RWPE2 (cell line): ENCODE data around the gene DNAJC28.

Experiments used
- ATAC-seq: fragments of 200-7000 bp; cut with Tn5 transposase; 3 replicates; pipeline ENCODE4 v1.9.1; 2021; ENCODE audit warnings: low read depth
- DNase-seq: peaks from one replicate; pipeline ENCODE4 v3.0.0-alpha.2; 2020; ENCODE audit warnings: low spot score
- H3K27ac ChIP-seq: fragments of 450-650 bp; 2 replicates; pipeline ENCODE4 v1.5.1; 2017; ENCODE audit warnings: mild to moderate bottlenecking; ENCODE audit not compliant: poor library complexity, severe bottlenecking
- H3K27me3 ChIP-seq: fragments of 250-450 bp; sonication (Bioruptor Pico); 2 replicates; pipeline ENCODE4 v1.5.1; 2021; ENCODE audit warnings: mild to moderate bottlenecking, moderate library complexity; ENCODE audit not compliant: insufficient read depth, poor library complexity, severe bottlenecking
- H3K36me3 ChIP-seq: fragments of 250-450 bp; sonication (Bioruptor Pico); 2 replicates; pipeline ENCODE4 v1.5.1; 2020; ENCODE audit warnings: low read depth, mild to moderate bottlenecking, moderate library complexity
- H3K4me1 ChIP-seq: fragments of 250-450 bp; sonication (Bioruptor Pico); 2 replicates; pipeline ENCODE4 v1.5.1; 2021; ENCODE audit warnings: mild to moderate bottlenecking, moderate library complexity; ENCODE audit not compliant: insufficient read depth, poor library complexity, severe bottlenecking
- H3K4me3 ChIP-seq: fragments of 250-450 bp; sonication (Bioruptor Pico); 2 replicates; pipeline ENCODE4 v1.5.1; 2021; ENCODE audit warnings: mild to moderate bottlenecking, moderate library complexity; ENCODE audit not compliant: severe bottlenecking
- H3K9me3 ChIP-seq: fragments of 250-450 bp; sonication (Bioruptor Pico); 2 replicates; pipeline ENCODE4 v1.5.1; 2021; ENCODE audit warnings: mild to moderate bottlenecking, moderate library complexity; ENCODE audit not compliant: severe bottlenecking
- TF ChIP-seq, protein P1 (sequence below): fragments of 450-650 bp; IDR thresholded peaks from one replicate; pipeline ENCODE4 v1.5.1; 2017; ENCODE audit warnings: mild to moderate bottlenecking, moderate library complexity; ENCODE audit not compliant: poor library complexity, severe bottlenecking

Gene DNAJC28

DNA sequence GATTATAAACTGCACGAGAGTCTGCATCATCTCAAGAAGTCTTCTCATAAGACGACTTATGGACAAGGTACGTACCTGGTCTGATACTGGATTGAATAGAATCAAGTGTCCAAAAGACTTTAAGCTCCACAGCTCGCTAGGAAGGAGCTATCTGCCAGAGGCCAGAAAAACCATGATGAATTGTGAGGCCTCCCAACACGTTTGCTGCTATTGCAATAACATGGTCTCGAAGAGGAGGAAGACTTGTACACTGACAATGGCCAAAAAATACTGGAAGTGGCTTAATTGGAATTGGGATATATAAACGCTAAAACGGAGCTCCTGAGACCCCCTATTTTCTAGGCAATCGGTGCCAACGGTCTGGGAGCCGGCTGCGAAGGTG lies 534 bp downstream of the DNAJC28 start:
- TF ChIP-seq, protein P1, sequence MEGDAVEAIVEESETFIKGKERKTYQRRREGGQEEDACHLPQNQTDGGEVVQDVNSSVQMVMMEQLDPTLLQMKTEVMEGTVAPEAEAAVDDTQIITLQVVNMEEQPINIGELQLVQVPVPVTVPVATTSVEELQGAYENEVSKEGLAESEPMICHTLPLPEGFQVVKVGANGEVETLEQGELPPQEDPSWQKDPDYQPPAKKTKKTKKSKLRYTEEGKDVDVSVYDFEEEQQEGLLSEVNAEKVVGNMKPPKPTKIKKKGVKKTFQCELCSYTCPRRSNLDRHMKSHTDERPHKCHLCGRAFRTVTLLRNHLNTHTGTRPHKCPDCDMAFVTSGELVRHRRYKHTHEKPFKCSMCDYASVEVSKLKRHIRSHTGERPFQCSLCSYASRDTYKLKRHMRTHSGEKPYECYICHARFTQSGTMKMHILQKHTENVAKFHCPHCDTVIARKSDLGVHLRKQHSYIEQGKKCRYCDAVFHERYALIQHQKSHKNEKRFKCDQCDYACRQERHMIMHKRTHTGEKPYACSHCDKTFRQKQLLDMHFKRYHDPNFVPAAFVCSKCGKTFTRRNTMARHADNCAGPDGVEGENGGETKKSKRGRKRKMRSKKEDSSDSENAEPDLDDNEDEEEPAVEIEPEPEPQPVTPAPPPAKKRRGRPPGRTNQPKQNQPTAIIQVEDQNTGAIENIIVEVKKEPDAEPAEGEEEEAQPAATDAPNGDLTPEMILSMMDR = no peak
- no peak for DNase-seq
- no peak overlapping the region for H3K27ac ChIP-seq

DNA sequence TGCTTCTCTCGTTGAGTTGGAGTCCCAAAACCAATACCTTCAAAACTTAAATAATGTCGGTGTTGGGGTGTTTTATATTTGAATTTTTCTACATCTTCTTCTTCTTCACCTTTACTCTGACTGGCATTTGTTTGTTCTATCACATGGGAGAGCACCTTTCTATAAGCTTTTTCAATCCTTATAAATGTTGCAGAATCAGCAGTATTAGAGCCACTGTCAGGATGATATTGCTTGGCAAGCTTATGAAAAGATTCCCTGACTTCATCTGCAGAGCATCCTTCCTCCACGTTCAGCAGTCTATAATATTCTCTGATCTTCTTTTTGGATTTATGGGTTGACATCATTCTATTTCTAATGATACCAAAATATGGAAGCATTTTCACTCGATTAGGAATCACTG lies 2.6 kb downstream of the DNAJC28 start:
- no peaks in the 10 kb centered on the region for H3K27me3 ChIP-seq
- TF ChIP-seq, protein P1 = no peak
- peaks cover 4% of the 10 kb centered on the region for H3K4me1 ChIP-seq
- ATAC-seq (no peak), DNase-seq (no peak)
- peaks cover 2% of the 10 kb centered on the region for H3K9me3 ChIP-seq
- no peaks in the 10 kb centered on the region for H3K36me3 ChIP-seq
- H3K27ac ChIP-seq = no peak overlapping the region
- no peak overlapping the region for H3K4me3 ChIP-seq

More for the DNA sequence above, 534 bp downstream of the DNAJC28 start:
- H3K4me3 ChIP-seq = peak overlapping the region; percentile 83
- no peaks in the 10 kb centered on the region for H3K27me3 ChIP-seq
- peaks cover 4% of the 10 kb centered on the region for H3K4me1 ChIP-seq
- peak; percentile 26 for ATAC-seq
- H3K36me3 ChIP-seq = no peaks in the 10 kb centered on the region
- no peaks in the 10 kb centered on the region for H3K9me3 ChIP-seq

DNA sequence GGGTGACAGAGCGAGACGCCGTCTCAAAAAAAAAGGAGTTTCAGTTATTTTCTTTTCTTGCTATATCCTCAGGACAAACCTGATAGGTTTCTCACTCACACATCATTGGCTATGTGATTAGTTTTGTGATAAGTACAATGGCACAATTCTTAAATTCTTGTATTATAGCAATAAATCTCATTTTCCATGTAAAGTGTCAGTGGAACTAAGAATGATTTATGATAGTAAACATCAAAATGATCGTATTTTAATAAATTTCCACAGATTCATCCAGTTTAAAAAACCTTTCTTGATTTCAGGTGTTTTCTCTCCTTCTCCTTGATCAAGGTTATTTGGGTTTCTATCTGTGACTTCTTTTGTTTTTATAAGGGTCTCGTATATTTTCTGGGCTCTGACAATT lies 3.5 kb downstream of the DNAJC28 start:
- TF ChIP-seq, protein P1 = no peak
- peaks cover 4% of the 10 kb centered on the region for H3K4me1 ChIP-seq
- no peaks in the 10 kb centered on the region for H3K27me3 ChIP-seq
- no peak overlapping the region for H3K4me3 ChIP-seq
- H3K9me3 ChIP-seq = peaks cover 2% of the 10 kb centered on the region
- ATAC-seq (no peak), DNase-seq (no peak)
- no peaks in the 10 kb centered on the region for H3K36me3 ChIP-seq
- no peak overlapping the region for H3K27ac ChIP-seq

DNA sequence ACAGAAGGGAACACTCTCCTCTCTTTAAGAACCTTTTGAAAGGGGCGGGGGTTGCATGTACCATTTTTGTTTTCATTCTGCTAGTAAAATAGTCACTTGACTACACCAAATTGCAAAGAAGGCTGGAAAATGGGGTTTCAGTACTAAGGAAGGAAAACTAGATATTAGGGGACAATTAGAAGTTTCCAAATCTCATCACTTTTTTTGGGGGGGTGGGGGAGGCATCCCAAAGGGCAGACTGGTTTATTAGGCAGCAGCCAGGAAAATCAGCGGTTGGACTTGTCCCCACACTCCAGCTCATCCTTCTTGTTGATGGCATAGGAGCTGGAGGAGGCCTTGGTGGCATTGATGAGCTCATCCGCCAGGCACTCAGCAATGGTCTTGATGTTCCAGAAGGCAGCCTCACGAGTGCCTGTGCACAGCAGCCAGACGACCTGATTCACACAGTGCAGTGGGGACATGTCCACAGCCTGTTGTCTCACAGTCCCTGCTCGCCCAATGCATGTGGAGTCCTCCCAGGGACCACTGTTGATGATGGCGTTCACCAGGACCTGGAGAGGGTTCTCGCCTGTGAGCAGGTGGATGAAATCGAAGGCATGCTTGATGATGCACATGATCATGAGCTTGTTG lies 10.1 kb downstream of the DNAJC28 start:
- peaks cover 2% of the 10 kb centered on the region for H3K9me3 ChIP-seq
- H3K27me3 ChIP-seq = no peaks in the 10 kb centered on the region
- DNase-seq (no peak), ATAC-seq (no peak)
- no peaks in the 10 kb centered on the region for H3K4me1 ChIP-seq
- TF ChIP-seq, protein P1 = no peak
- no peak overlapping the region for H3K27ac ChIP-seq
- H3K36me3 ChIP-seq = no peaks in the 10 kb centered on the region; the same call in none of the 2 replicates
- H3K4me3 ChIP-seq = no peak overlapping the region

DNA sequence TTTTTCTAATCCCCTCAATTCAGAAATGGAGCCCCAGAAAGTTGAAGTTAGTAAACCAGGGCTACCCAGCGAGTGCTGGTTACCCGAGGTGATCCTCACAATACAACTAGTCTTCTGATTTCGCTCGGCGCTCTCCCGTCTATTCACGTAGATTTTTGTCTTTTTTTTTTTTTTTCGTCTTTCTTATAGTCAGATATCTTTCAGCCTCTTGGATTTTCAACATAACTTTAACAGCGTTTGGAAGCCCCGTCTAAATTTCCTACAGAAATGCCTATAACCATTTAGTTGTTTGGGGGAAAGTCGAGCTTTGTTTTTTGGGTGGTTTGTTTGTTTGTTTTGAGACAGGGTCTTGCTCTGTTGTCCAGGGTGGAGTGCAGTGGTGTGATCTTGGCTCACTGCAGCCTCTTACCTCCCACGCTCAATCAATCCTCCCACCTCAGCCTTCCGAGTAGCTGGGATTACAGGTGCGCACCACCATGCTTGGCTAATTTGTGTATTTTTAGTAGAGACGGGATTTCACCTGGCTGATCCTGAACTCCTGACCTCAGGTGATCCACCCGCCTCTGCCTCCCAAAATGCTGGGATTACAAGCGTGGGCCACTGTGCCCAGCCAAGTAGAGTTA lies 10.9 kb downstream of the DNAJC28 start:
- Histone ChIP-seq H3K9me3 (peaks cover 2% of the 10 kb centered on the region), H3K27me3 (no peaks in the 10 kb centered on the region), H3K36me3 (no peaks in the 10 kb centered on the region; the same call in none of the 2 replicates), H3K4me1 (no peaks in the 10 kb centered on the region), H3K27ac (peak overlapping the region; percentile 67), H3K4me3 (peak overlapping the region; percentile 89)
- ATAC-seq (no peak), DNase-seq (no peak)
- TF ChIP-seq, protein P1 = peak; percentile 12
